HG03064 (cell line): ENCODE data around the gene LRRC8B.
"Not testable (repeated sequence)": the region's sequence is repeated elsewhere in the genome, so short reads cannot be mapped to it uniquely, and the experiment has no call there.

Source experiments
- ATAC-seq: cut with Tn5 transposase; IDR thresholded peaks from one replicate; pipeline ENCODE4 v1.9.1; 2021; ENCODE audit warnings: low read depth; ENCODE audit not compliant: unreplicated experiment

LRRC8B gene

GRCh38 chr1:89524369-89525168 lies at the start of gene LRRC8B:
TSS of gene LRRC8B (plus strand) at chr1:89524829. CDS start at chr1:89582651, 57,822 bp downstream.
- ATAC-seq = peak; percentile 87

- ATAC-seq = no peak
Observed at GRCh38 chr1:89475269-89475668, 49.4 kb upstream of the LRRC8B start.

- ATAC-seq = no peak
Observed at GRCh38 chr1:89476072-89476471, 48.6 kb upstream of the LRRC8B start.

GRCh38 chr1:89483010-89483756 lies 41.4 kb upstream of the LRRC8B start:
- ATAC-seq = peak; percentile 73

GRCh38 chr1:89483757-89484077 lies 40.9 kb upstream of the LRRC8B start:
- no peak for ATAC-seq

- ATAC-seq = no peak
Observed at GRCh38 chr1:89484092-89485038, 40.3 kb upstream of the LRRC8B start.

- no peak for ATAC-seq
Observed at GRCh38 chr1:89487972-89488371, 36.7 kb upstream of the LRRC8B start.

- no peak for ATAC-seq
Observed at GRCh38 chr1:89489047-89489729, 35.4 kb upstream of the LRRC8B start.

- ATAC-seq = no peak
Observed at GRCh38 chr1:89490389-89490788, 34.2 kb upstream of the LRRC8B start.

GRCh38 chr1:89499320-89499719 lies 25.3 kb upstream of the LRRC8B start:
- ATAC-seq = no peak

GRCh38 chr1:89502042-89502441 lies 22.6 kb upstream of the LRRC8B start:
- ATAC-seq = no peak

- ATAC-seq = no peak
Observed at GRCh38 chr1:89502895-89503294, 21.7 kb upstream of the LRRC8B start.

GRCh38 chr1:89503690-89504089 lies 20.9 kb upstream of the LRRC8B start:
- ATAC-seq = no peak

- not testable (repeated sequence) for ATAC-seq
Observed at GRCh38 chr1:89510061-89510460, 14.6 kb upstream of the LRRC8B start.

GRCh38 chr1:89512996-89513720 lies 11.5 kb upstream of the LRRC8B start:
- no peak for ATAC-seq

GRCh38 chr1:89516055-89516454 lies 8.6 kb upstream of the LRRC8B start:
- ATAC-seq = no peak

GRCh38 chr1:89518221-89518631 lies 6.4 kb upstream of the LRRC8B start:
- no peak for ATAC-seq

- no peak for ATAC-seq
Observed at GRCh38 chr1:89519779-89520358, 4.8 kb upstream of the LRRC8B start.

- not testable (repeated sequence) for ATAC-seq
Observed at GRCh38 chr1:89521977-89522376, 2.7 kb upstream of the LRRC8B start.
